ENCODE results near the gene MRFAP1L1. TPM values are rescaled to one million over a fixed set of nuclear protein-coding genes. Genes with fewer than 3 reads are reported as not detected.
A peak's percentile ranks its signal among the peaks of the same experiment; 100 is the strongest.

The MRFAP1L1 gene
- total RNA-seq, 2 experiments from 2014 or later, result 41.4 to 42.5 TPM

GRCh38 chr4:6693231-6694176 lies 16.2 kb downstream of the MRFAP1L1 start, which contains the start of gene S100P:
S100P (plus strand) TSS chr4:6693878; CDS start chr4:6693933, 55 bp downstream.
- Mint-ChIP-seq H3K9me3 (no peaks in the 10 kb centered on the region), H3K36me3 (no peaks in the 10 kb centered on the region), H3K27me3 (no peaks in the 10 kb centered on the region), H3K4me3 (peak within 1 kb of the TSS; percentile 62), H3K4me1 (peaks cover 75% of the 10 kb centered on the region), H3K27ac (peak within 1 kb of the TSS; percentile 84)
- no peak for DNase-seq

- Mint-ChIP-seq H3K9me3 (no peaks in the 10 kb centered on the region), H3K4me3 (no peak overlapping the region), H3K4me1 (peaks cover 82% of the 10 kb centered on the region), H3K36me3 (peaks cover 1% of the 10 kb centered on the region), H3K27ac (peak overlapping the region; percentile 62), H3K27me3 (no peaks in the 10 kb centered on the region)
- DNase-seq, result no peak
These were observed 16.9 kb downstream of the MRFAP1L1 start for GRCh38 chr4:6692806-6693205.

- no peak for DNase-seq
- Mint-ChIP-seq H3K4me3 (no peak overlapping the region), H3K27me3 (no peaks in the 10 kb centered on the region), H3K36me3 (peaks cover 2% of the 10 kb centered on the region), H3K4me1 (peaks cover 84% of the 10 kb centered on the region), H3K27ac (no peak overlapping the region), H3K9me3 (no peaks in the 10 kb centered on the region)
These were observed 17.3 kb downstream of the MRFAP1L1 start for GRCh38 chr4:6692379-6692778.

- no peak for DNase-seq
These were observed 20.1 kb downstream of the MRFAP1L1 start for GRCh38 chr4:6689506-6689960.

DNA sequence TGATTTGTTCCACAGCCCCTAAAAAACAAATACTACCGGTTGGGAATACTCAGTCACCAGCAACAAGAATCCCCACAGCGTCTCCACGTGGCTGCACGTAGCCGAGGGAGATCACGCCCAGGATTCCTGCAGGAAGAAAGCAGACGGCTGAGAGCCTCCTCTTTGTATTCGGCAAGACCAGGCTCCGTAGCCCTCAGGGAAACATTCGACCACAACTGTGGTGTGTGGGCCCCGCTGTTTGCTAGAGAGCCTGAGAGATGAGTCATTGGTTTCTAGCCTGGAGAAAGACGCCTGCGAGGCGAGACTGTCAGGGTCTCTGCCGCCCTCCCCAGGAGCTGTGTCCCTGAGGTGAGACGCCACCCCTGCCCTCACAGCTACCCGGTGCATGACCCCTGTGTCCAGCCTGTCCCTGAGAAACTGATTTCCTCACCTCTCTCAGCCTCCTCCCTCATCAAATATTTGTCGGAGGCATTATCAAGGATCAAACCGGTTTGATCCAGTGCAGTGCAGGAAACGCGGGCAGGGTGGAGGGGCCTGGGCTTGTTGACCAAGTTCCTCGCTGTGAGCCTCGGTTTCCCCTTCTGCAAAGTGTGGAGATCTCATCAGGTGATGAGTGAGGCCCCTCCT lies 20.7 kb downstream of the MRFAP1L1 start:
- peak; percentile 87 for DNase-seq
- no peaks in the 10 kb centered on the region for H3K27me3 Mint-ChIP-seq
- H3K9me3 Mint-ChIP-seq, result no peaks in the 10 kb centered on the region
- H3K4me1 Mint-ChIP-seq, result peaks cover 62% of the 10 kb centered on the region
- peak overlapping the region; percentile 85 for H3K27ac Mint-ChIP-seq
- peaks cover 2% of the 10 kb centered on the region for H3K36me3 Mint-ChIP-seq
- peak overlapping the region; percentile 55 for H3K4me3 Mint-ChIP-seq

More at GRCh38 chr4:6689506-6689960, 20.1 kb downstream of the MRFAP1L1 start:
- Mint-ChIP-seq H3K27me3 (no peaks in the 10 kb centered on the region), H3K9me3 (no peaks in the 10 kb centered on the region), H3K36me3 (peaks cover 2% of the 10 kb centered on the region), H3K27ac (peak overlapping the region; percentile 85), H3K4me3 (peak overlapping the region; percentile 55), H3K4me1 (peaks cover 65% of the 10 kb centered on the region)

DNA sequence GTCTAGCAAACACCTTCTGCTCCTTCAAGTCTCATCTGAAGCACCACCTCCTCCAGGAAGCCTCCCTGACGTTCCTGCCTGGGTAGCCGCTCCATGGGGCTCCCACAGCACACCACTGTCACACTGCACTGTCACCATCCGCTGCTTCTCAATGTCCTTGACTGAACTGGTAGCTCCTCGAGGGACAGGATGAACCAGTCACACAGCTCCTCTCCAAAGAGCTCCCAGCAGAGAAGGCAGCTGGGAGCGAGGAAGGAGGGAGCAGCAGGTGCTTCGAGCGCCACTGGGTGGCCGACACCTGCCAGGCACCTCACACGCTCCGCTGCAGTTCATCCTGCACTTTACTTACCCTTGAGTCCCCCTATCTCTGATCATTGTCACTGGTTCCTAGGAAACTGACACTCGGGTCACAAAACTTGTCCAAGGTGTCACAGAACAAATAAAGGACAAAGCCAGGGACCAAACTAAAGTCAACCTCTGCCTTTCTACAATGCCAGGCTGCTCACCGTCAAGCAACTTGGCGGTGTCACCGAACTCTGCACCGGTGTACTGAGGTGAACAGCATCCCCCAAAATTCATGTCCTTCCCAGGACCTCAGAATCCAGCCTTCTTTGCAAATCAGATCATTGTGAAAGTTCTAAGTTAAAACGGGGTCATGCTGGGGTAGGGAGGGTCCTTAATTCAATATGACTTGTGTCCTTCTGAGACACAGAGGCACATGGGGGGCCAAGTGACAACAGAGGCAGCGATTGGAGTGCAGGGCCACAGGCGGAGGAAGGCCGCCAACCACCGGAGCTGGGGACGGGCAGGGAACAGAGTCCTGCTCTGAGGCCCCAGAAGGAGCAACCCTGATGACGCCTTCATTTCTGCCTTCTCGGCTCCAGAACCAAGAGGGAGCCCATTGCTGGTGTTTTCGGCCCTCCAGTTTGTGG lies 21.5 kb downstream of the MRFAP1L1 start:
- H3K4me1 Mint-ChIP-seq, result peaks cover 55% of the 10 kb centered on the region
- DNase-seq, result no peak
- no peaks in the 10 kb centered on the region for H3K9me3 Mint-ChIP-seq
- H3K36me3 Mint-ChIP-seq, result peaks cover 2% of the 10 kb centered on the region
- H3K27me3 Mint-ChIP-seq, result no peaks in the 10 kb centered on the region
- peak overlapping the region; percentile 85 for H3K27ac Mint-ChIP-seq
- H3K4me3 Mint-ChIP-seq, result peak overlapping the region; percentile 47

DNA sequence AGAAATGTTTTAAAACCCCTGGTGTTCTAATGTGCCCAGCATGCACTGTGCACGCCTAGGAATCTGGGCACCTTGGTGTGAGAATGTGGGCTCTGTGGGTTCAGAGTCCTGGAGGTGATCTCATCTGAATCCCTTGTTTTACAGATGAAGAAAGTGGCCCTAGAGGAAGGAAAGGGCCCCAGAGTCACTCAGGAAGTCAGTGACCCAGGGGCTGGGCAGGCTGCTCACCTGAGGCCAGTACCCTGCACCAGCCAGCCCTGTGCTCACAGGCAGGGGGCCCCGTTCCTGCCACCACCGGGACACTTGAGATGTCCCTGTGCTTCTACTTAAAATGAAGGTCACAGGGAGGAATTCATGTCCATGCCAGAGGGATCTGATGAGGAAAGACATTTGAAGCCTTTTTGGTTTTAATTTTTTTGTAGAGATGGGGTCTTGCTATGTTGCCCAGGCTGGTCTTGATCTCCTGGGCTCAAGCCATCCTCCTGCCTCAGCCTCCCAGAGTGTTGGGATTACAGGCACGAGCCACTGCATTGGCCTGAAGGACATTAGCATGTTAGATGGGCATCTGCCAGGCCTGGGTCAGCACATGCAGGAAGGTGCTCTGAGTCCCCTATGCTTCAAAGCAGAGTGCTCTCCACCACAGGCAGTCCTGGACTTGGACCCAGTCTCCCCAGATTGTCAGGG lies 23.4 kb downstream of the MRFAP1L1 start:
- Mint-ChIP-seq H3K9me3 (no peaks in the 10 kb centered on the region), H3K4me3 (no peak overlapping the region), H3K27ac (no peak overlapping the region), H3K36me3 (peaks cover 5% of the 10 kb centered on the region), H3K4me1 (peaks cover 42% of the 10 kb centered on the region), H3K27me3 (no peaks in the 10 kb centered on the region)
- no peak for DNase-seq

GRCh38 chr4:6684656-6685055 lies 25.0 kb downstream of the MRFAP1L1 start:
- Mint-ChIP-seq H3K4me1 (peaks cover 27% of the 10 kb centered on the region), H3K9me3 (no peaks in the 10 kb centered on the region), H3K36me3 (peaks cover 19% of the 10 kb centered on the region), H3K27ac (no peak overlapping the region), H3K27me3 (no peaks in the 10 kb centered on the region), H3K4me3 (no peak overlapping the region)
- DNase-seq, result no peak

DNA sequence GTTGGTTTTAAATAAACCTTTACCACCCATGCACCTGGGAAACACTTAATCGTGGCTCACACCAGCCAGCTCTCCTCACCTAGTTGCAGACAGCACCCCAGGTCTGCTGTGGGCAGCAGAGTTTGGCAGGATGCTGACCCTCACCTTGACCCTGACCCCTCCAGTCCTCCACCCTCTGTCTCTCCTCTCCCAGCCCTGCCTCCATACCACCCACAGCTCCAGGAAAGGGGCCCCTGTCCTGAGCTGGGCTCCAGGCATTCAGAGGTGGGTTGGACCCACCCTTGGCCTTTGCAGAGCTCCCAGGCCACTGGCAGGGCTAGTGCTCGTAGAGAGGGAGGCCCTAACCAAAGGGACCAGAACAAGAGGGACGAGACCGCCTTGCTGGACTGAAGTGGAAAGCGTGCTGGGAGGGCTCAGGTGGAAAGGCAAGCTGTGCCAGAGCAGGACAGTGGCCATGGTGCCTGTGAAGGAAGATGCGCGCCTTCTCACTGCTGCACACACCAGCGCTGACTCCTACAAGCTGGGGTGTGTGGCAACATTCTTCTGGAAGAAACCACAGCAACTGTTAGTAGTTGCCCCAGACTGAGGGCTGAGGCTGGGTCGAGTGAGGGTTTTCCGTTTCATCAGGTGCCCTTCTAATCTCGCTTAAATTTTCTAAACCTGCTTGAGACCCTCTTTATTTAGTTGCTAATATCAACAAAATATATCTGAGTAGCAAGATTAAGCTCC lies 26.6 kb downstream of the MRFAP1L1 start:
- H3K4me3 Mint-ChIP-seq, result no peak overlapping the region
- no peaks in the 10 kb centered on the region for H3K27me3 Mint-ChIP-seq
- peaks cover 2% of the 10 kb centered on the region for H3K9me3 Mint-ChIP-seq
- peaks cover 21% of the 10 kb centered on the region for H3K4me1 Mint-ChIP-seq
- DNase-seq, result no peak
- H3K36me3 Mint-ChIP-seq, result peaks cover 34% of the 10 kb centered on the region
- H3K27ac Mint-ChIP-seq, result no peak overlapping the region

GRCh38 chr4:6681191-6681590 lies 28.5 kb downstream of the MRFAP1L1 start:
- Mint-ChIP-seq H3K27ac (peak overlapping the region; percentile 43), H3K4me3 (no peak overlapping the region), H3K4me1 (peaks cover 28% of the 10 kb centered on the region), H3K9me3 (peaks cover 2% of the 10 kb centered on the region), H3K27me3 (no peaks in the 10 kb centered on the region), H3K36me3 (peaks cover 49% of the 10 kb centered on the region)
- no peak for DNase-seq

DNA sequence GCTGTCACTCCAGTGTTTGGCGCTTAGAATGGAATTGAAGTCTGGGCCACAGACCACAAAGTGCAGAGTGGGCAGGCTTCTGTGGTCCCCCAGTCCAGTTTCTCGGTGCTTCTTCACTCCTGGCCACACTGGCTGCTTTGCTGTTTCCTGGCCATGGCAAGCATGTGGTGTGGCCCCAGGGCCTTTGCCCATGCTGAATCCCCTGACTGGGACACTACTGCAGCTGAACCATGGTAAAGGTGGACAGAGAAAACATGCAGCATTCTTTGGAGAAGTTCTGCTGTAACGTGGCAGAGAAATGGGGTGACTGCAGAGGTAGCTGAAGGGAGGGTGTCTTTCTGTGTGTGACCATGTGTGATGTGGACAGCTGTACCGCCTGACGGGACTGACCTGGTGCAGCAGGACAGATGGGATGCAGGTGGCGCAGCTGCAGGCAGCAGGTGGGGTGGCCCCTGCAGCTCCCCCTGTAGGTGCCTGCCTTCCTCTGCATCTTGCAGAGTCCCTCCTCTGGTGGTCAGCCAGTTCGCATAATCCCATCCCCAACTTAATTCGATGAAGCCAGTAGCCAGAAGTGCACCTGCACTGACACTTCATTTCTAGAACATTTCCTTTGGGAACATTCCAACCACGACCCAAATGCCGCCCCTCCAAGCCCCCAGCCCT lies 29.2 kb downstream of the MRFAP1L1 start:
- H3K4me1 Mint-ChIP-seq, result peaks cover 35% of the 10 kb centered on the region
- no peaks in the 10 kb centered on the region for H3K27me3 Mint-ChIP-seq
- H3K9me3 Mint-ChIP-seq, result peaks cover 2% of the 10 kb centered on the region
- peaks cover 56% of the 10 kb centered on the region for H3K36me3 Mint-ChIP-seq
- DNase-seq, result no peak
- peak overlapping the region; percentile 38 for H3K27ac Mint-ChIP-seq
- H3K4me3 Mint-ChIP-seq, result no peak overlapping the region

- Mint-ChIP-seq H3K4me1 (peaks cover 48% of the 10 kb centered on the region), H3K9me3 (peaks cover 4% of the 10 kb centered on the region)
These were observed 32.7 kb downstream of the MRFAP1L1 start for GRCh38 chr4:6676722-6677558.

More at GRCh38 chr4:6676722-6677558, 32.7 kb downstream of the MRFAP1L1 start:
- peak overlapping the region; percentile 90 for H3K4me3 Mint-ChIP-seq
- H3K36me3 Mint-ChIP-seq, result peaks cover 70% of the 10 kb centered on the region
- H3K27ac Mint-ChIP-seq, result peak overlapping the region; percentile 97
- DNase-seq, result no peak
- H3K27me3 Mint-ChIP-seq, result no peaks in the 10 kb centered on the region
